GM23338 (cell line): ENCODE data around the gene BRCA1. TPM values are rescaled to one million over a fixed set of nuclear protein-coding genes. Genes with fewer than 3 reads are reported as not detected.

Source experiments
- ATAC-seq: fragments of 200-7000 bp; cut with Tn5 transposase; 3 replicates; pipeline ENCODE4 v1.9.1; 2020
- DNase-seq: peaks from one replicate; pipeline ENCODE4 v3.0.0-alpha.2; 2015; ENCODE audit warnings: low spot score
- H2AFZ ChIP-seq: fragments of 200-600 bp; sonication (generic); 2 replicates; pipeline ENCODE4 v1.8.0; 2016; ENCODE audit warnings: antibody characterized with exemption, mild to moderate bottlenecking, moderate library complexity
- H3F3A ChIP-seq: fragments of 200-600 bp; sonication (generic); replicated peaks from 2 replicates; pipeline ENCODE4 v1.8.0; 2017; ENCODE audit warnings: antibody characterized with exemption, mixed run types, low read depth
- H3K27ac ChIP-seq: fragments of 200-600 bp; sonication (generic); 2 replicates; pipeline ENCODE4 v1.6.1; 2016; ENCODE audit warnings: low read depth
- H3K27me3 ChIP-seq: fragments of 200-600 bp; sonication (generic); 2 replicates; pipeline ENCODE4 v1.8.0; 2016; ENCODE audit warnings: mild to moderate bottlenecking, mixed run types, moderate library complexity; ENCODE audit not compliant: insufficient read depth
- H3K36me3 ChIP-seq: fragments of 200-600 bp; sonication (generic); 2 replicates; pipeline ENCODE4 v1.8.0; 2016; ENCODE audit warnings: mild to moderate bottlenecking; ENCODE audit not compliant: insufficient read depth
- H3K4me1 ChIP-seq: fragments of 200-600 bp; sonication (generic); 2 replicates; pipeline ENCODE4 v1.8.0; 2016; ENCODE audit warnings: mild to moderate bottlenecking, moderate library complexity; ENCODE audit not compliant: insufficient read depth
- H3K4me2 ChIP-seq: fragments of 200-600 bp; sonication (generic); 2 replicates; pipeline ENCODE4 v1.7.1; 2017; ENCODE audit warnings: mixed run types
- H3K4me3 ChIP-seq: fragments of 200-600 bp; sonication (generic); 2 replicates; pipeline ENCODE4 v1.6.1; 2016; ENCODE audit warnings: mixed run types
- H3K79me2 ChIP-seq: fragments of 200-600 bp; sonication (generic); replicated peaks from 2 replicates; pipeline ENCODE4 v1.8.0; 2017; ENCODE audit warnings: mild to moderate bottlenecking; ENCODE audit not compliant: insufficient read depth
- H3K9me2 ChIP-seq: fragments of 200-600 bp; sonication (generic); 2 replicates; pipeline ENCODE4 v1.8.0; 2017; ENCODE audit not compliant: insufficient read depth
- H4K20me1 ChIP-seq: fragments of 200-600 bp; sonication (generic); replicated peaks from 2 replicates; pipeline ENCODE4 v1.8.0; 2017; ENCODE audit warnings: mild to moderate bottlenecking; ENCODE audit not compliant: insufficient read depth
- H3K27ac Mint-ChIP-seq: 2 replicates; pipeline ENCODE4 v1.8.0; 2020; ENCODE audit warnings: inconsistent platforms, mild to moderate bottlenecking, moderate library complexity, mixed read lengths
- H3K27me3 Mint-ChIP-seq: 3 replicates; pipeline ENCODE4 v1.8.0; 2022; ENCODE audit warnings: low read depth, mild to moderate bottlenecking, moderate library complexity, mixed read lengths, inconsistent platforms; ENCODE audit not compliant: insufficient read depth, poor library complexity
- H3K36me3 Mint-ChIP-seq: 3 replicates; pipeline ENCODE4 v1.8.0; 2021; ENCODE audit warnings: low read depth, mild to moderate bottlenecking, inconsistent platforms, moderate library complexity, mixed read lengths
- H3K4me1 Mint-ChIP-seq: 3 replicates; pipeline ENCODE4 v1.8.0; 2020; ENCODE audit warnings: mild to moderate bottlenecking, inconsistent platforms, mixed read lengths
- H3K4me3 Mint-ChIP-seq: 3 replicates; pipeline ENCODE4 v1.8.0; 2021; ENCODE audit warnings: moderate library complexity, mild to moderate bottlenecking, inconsistent platforms, mixed read lengths
- H3K9me3 Mint-ChIP-seq: 3 replicates; pipeline ENCODE4 v1.8.0; 2020; ENCODE audit warnings: moderate library complexity, mild to moderate bottlenecking, inconsistent platforms, mixed read lengths
- CREB1 ChIP-seq: fragments of 250-450 bp; sonication (Bioruptor Pico); IDR thresholded peaks from 2 replicates; pipeline ENCODE4 v1.5.0; 2020; ENCODE audit warnings: low read depth, mild to moderate bottlenecking, moderate library complexity
- EZH2 ChIP-seq: fragments of 200-600 bp; sonication (generic); IDR thresholded peaks from one replicate; pipeline ENCODE4 v1.8.0; 2017; ENCODE audit warnings: antibody characterized with exemption, mild to moderate bottlenecking, low read depth; ENCODE audit not compliant: unreplicated experiment
- EZH2phosphoT487 ChIP-seq: fragments of 200-600 bp; sonication (generic); IDR thresholded peaks from one replicate; pipeline ENCODE4 v1.8.1; 2018; ENCODE audit warnings: antibody characterized with exemption; ENCODE audit not compliant: unreplicated experiment
- JUNB ChIP-seq: IDR thresholded peaks from one replicate; pipeline ENCODE4 v1.6.1; 2016; ENCODE audit warnings: antibody characterized with exemption; ENCODE audit not compliant: unreplicated experiment
- NANOG ChIP-seq: IDR thresholded peaks from 2 replicates; pipeline ENCODE4 v1.6.1; 2016; ENCODE audit warnings: antibody characterized with exemption, borderline replicate concordance
- POLR2AphosphoS5 ChIP-seq: IDR thresholded peaks from 2 replicates; pipeline ENCODE4 v1.6.1; 2016; ENCODE audit warnings: antibody characterized with exemption, low read depth
- STAT1 ChIP-seq: IDR thresholded peaks from one replicate; pipeline ENCODE4 v1.6.1; 2016; ENCODE audit warnings: antibody characterized with exemption; ENCODE audit not compliant: unreplicated experiment
- ZNF114 ChIP-seq: fragments of 250-450 bp; sonication (Bioruptor Pico); IDR thresholded peaks from 2 replicates; pipeline ENCODE4 v1.5.0; 2020; ENCODE audit warnings: mild to moderate bottlenecking, moderate library complexity
- ZNF331 ChIP-seq: fragments of 250-450 bp; sonication (Bioruptor Pico); IDR thresholded peaks from 2 replicates; pipeline ENCODE4 v1.5.0; 2020; ENCODE audit warnings: low read depth, mild to moderate bottlenecking, moderate library complexity
- polyA plus RNA-seq: library from polyadenylated mRNA; unstranded; fragments of >200 nt; fragmentation: Nextera tagmentation; extraction: Ambion mirVana; gene quantifications from 2 replicates; pipeline ENCODE4 v1.2.1, GENCODE V29; 2016
- total RNA-seq: library from RNA; depleted of rRNA; stranded (reverse); fragments of >200 nt; shearing (Covaris generic); gene quantifications from 2 replicates; pipeline ENCODE4 v1.2.3, GENCODE V29; 2014
- TF ChIP-seq, protein P1 (sequence below): IDR thresholded peaks from one replicate; pipeline ENCODE4 v1.6.1; 2018; ENCODE audit warnings: antibody characterized with exemption; ENCODE audit not compliant: unreplicated experiment
- TF ChIP-seq, protein P2 (sequence below): IDR thresholded peaks from 2 replicates; pipeline ENCODE4 v1.6.1; 2016; ENCODE audit warnings: antibody characterized with exemption
- TF ChIP-seq, protein P3 (sequence below): fragments of 250-450 bp; sonication (Bioruptor Pico); IDR thresholded peaks from 2 replicates; pipeline ENCODE4 v1.5.0; 2020; ENCODE audit warnings: mild to moderate bottlenecking, moderate library complexity
- TF ChIP-seq, protein P4 (sequence below), 2 experiments: fragments of 200-600 bp in 1 of 2; sonication (generic) in 1 of 2; conservative IDR thresholded peaks; 2 replicates each; pipeline versions ENCODE4 v1.5.1 to v1.6.1; 2016 to 2017; ENCODE audit warnings: antibody characterized with exemption in 2 of 2, low read depth in 2 of 2, mild to moderate bottlenecking in 2 of 2, moderate library complexity in 1 of 2

Gene BRCA1
- total and polyA plus RNA-seq, 2 experiments from 2014 or later = 43.2 to 45.9 TPM

DNA sequence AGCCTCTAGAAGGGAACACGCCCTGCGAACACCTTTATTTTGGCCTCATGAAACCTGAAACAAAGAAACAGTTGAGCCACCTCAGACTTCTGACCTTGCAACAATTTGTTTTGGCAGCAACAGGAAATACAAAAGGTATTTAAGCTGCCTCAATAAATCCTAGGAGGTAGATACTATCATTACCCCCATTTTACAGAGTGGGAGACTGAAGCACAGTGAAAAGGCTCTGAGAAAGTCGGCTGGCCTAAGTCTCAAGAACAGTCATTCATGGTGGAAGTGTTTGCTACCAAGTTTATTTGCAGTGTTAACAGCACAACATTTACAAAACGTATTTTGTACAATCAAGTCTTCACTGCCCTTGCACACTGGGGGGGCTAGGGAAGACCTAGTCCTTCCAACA lies 81.1 kb downstream of the BRCA1 start:
- Mint-ChIP-seq H3K4me1 (peaks cover 47% of the 10 kb centered on the region), H3K27me3 (peaks cover 15% of the 10 kb centered on the region), H3K9me3 (no peaks in the 10 kb centered on the region), H3K4me3 (no peak overlapping the region), H3K27ac (peak overlapping the region; percentile 73; the same call in 1 of the 2 replicates), H3K36me3 (peaks cover 23% of the 10 kb centered on the region)
- no peaks in the 10 kb centered on the region for H3K9me2 ChIP-seq
- H3K27me3 ChIP-seq = no peaks in the 10 kb centered on the region
- H3K79me2 ChIP-seq = no peaks in the 10 kb centered on the region
- H3K4me3 ChIP-seq = no peak overlapping the region
- H3F3A ChIP-seq = peaks cover 13% of the 10 kb centered on the region; the same call in 1 of the 2 replicates
- no peak for TF ChIP-seq NANOG
- no peak for TF ChIP-seq STAT1
- TF ChIP-seq JUNB = no peak
- TF ChIP-seq, protein P1, sequence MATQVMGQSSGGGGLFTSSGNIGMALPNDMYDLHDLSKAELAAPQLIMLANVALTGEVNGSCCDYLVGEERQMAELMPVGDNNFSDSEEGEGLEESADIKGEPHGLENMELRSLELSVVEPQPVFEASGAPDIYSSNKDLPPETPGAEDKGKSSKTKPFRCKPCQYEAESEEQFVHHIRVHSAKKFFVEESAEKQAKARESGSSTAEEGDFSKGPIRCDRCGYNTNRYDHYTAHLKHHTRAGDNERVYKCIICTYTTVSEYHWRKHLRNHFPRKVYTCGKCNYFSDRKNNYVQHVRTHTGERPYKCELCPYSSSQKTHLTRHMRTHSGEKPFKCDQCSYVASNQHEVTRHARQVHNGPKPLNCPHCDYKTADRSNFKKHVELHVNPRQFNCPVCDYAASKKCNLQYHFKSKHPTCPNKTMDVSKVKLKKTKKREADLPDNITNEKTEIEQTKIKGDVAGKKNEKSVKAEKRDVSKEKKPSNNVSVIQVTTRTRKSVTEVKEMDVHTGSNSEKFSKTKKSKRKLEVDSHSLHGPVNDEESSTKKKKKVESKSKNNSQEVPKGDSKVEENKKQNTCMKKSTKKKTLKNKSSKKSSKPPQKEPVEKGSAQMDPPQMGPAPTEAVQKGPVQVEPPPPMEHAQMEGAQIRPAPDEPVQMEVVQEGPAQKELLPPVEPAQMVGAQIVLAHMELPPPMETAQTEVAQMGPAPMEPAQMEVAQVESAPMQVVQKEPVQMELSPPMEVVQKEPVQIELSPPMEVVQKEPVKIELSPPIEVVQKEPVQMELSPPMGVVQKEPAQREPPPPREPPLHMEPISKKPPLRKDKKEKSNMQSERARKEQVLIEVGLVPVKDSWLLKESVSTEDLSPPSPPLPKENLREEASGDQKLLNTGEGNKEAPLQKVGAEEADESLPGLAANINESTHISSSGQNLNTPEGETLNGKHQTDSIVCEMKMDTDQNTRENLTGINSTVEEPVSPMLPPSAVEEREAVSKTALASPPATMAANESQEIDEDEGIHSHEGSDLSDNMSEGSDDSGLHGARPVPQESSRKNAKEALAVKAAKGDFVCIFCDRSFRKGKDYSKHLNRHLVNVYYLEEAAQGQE = no peak
- TF ChIP-seq CREB1 (CRISPR knock-in tag) = no peak
- no peak for TF ChIP-seq POLR2AphosphoS5
- TF ChIP-seq, protein P2, sequence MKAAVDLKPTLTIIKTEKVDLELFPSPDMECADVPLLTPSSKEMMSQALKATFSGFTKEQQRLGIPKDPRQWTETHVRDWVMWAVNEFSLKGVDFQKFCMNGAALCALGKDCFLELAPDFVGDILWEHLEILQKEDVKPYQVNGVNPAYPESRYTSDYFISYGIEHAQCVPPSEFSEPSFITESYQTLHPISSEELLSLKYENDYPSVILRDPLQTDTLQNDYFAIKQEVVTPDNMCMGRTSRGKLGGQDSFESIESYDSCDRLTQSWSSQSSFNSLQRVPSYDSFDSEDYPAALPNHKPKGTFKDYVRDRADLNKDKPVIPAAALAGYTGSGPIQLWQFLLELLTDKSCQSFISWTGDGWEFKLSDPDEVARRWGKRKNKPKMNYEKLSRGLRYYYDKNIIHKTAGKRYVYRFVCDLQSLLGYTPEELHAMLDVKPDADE = no peak
- TF ChIP-seq, protein P3, sequence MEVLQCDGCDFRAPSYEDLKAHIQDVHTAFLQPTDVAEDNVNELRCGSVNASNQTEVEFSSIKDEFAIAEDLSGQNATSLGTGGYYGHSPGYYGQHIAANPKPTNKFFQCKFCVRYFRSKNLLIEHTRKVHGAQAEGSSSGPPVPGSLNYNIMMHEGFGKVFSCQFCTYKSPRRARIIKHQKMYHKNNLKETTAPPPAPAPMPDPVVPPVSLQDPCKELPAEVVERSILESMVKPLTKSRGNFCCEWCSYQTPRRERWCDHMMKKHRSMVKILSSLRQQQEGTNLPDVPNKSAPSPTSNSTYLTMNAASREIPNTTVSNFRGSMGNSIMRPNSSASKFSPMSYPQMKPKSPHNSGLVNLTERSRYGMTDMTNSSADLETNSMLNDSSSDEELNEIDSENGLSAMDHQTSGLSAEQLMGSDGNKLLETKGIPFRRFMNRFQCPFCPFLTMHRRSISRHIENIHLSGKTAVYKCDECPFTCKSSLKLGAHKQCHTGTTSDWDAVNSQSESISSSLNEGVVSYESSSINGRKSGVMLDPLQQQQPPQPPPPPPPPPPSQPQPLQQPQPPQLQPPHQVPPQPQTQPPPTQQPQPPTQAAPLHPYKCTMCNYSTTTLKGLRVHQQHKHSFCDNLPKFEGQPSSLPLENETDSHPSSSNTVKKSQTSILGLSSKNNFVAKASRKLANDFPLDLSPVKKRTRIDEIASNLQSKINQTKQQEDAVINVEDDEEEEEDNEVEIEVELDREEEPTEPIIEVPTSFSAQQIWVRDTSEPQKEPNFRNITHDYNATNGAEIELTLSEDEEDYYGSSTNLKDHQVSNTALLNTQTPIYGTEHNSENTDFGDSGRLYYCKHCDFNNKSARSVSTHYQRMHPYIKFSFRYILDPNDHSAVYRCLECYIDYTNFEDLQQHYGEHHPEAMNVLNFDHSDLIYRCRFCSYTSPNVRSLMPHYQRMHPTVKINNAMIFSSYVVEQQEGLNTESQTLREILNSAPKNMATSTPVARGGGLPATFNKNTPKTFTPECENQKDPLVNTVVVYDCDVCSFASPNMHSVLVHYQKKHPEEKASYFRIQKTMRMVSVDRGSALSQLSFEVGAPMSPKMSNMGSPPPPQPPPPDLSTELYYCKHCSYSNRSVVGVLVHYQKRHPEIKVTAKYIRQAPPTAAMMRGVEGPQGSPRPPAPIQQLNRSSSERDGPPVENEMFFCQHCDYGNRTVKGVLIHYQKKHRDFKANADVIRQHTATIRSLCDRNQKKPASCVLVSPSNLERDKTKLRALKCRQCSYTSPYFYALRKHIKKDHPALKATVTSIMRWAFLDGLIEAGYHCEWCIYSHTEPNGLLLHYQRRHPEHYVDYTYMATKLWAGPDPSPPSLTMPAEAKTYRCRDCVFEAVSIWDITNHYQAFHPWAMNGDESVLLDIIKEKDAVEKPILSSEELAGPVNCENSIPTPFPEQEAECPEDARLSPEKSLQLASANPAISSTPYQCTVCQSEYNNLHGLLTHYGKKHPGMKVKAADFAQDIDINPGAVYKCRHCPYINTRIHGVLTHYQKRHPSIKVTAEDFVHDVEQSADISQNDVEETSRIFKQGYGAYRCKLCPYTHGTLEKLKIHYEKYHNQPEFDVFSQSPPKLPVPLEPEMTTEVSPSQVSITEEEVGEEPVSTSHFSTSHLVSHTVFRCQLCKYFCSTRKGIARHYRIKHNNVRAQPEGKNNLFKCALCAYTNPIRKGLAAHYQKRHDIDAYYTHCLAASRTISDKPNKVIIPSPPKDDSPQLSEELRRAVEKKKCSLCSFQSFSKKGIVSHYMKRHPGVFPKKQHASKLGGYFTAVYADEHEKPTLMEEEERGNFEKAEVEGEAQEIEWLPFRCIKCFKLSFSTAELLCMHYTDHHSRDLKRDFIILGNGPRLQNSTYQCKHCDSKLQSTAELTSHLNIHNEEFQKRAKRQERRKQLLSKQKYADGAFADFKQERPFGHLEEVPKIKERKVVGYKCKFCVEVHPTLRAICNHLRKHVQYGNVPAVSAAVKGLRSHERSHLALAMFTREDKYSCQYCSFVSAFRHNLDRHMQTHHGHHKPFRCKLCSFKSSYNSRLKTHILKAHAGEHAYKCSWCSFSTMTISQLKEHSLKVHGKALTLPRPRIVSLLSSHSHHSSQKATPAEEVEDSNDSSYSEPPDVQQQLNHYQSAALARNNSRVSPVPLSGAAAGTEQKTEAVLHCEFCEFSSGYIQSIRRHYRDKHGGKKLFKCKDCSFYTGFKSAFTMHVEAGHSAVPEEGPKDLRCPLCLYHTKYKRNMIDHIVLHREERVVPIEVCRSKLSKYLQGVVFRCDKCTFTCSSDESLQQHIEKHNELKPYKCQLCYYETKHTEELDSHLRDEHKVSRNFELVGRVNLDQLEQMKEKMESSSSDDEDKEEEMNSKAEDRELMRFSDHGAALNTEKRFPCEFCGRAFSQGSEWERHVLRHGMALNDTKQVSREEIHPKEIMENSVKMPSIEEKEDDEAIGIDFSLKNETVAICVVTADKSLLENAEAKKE (CRISPR knock-in tag) = no peak
- TF ChIP-seq EZH2phosphoT487 = no peak
- TF ChIP-seq, protein P4, sequence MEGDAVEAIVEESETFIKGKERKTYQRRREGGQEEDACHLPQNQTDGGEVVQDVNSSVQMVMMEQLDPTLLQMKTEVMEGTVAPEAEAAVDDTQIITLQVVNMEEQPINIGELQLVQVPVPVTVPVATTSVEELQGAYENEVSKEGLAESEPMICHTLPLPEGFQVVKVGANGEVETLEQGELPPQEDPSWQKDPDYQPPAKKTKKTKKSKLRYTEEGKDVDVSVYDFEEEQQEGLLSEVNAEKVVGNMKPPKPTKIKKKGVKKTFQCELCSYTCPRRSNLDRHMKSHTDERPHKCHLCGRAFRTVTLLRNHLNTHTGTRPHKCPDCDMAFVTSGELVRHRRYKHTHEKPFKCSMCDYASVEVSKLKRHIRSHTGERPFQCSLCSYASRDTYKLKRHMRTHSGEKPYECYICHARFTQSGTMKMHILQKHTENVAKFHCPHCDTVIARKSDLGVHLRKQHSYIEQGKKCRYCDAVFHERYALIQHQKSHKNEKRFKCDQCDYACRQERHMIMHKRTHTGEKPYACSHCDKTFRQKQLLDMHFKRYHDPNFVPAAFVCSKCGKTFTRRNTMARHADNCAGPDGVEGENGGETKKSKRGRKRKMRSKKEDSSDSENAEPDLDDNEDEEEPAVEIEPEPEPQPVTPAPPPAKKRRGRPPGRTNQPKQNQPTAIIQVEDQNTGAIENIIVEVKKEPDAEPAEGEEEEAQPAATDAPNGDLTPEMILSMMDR (conservative IDR thresholded peaks at IDR 0.05; ENCODE audit: low read depth in 2 of 2) = no peak
- TF ChIP-seq ZNF331 (CRISPR knock-in tag) = no peak
- TF ChIP-seq EZH2 = no peak
- no peak for TF ChIP-seq ZNF114 (CRISPR knock-in tag)
- peaks cover 40% of the 10 kb centered on the region for H3K4me1 ChIP-seq
- no peak overlapping the region for H3K4me2 ChIP-seq
- no peaks in the 10 kb centered on the region for H4K20me1 ChIP-seq
- no peak overlapping the region for H3K27ac ChIP-seq
- no peak overlapping the region for H2AFZ ChIP-seq
- DNase-seq = no peak
- H3K36me3 ChIP-seq = peaks cover 5% of the 10 kb centered on the region; the same call in 1 of the 2 replicates
- no peak for ATAC-seq
